ENCODE data around the gene NSD2. TPM values are rescaled to one million over a fixed set of nuclear protein-coding genes. Genes with fewer than 3 reads are reported as not detected.

Gene NSD2
- total RNA-seq, 2 donors from 2014 or later = 80.1 to 176 TPM

- TF ChIP-seq, protein P1, sequence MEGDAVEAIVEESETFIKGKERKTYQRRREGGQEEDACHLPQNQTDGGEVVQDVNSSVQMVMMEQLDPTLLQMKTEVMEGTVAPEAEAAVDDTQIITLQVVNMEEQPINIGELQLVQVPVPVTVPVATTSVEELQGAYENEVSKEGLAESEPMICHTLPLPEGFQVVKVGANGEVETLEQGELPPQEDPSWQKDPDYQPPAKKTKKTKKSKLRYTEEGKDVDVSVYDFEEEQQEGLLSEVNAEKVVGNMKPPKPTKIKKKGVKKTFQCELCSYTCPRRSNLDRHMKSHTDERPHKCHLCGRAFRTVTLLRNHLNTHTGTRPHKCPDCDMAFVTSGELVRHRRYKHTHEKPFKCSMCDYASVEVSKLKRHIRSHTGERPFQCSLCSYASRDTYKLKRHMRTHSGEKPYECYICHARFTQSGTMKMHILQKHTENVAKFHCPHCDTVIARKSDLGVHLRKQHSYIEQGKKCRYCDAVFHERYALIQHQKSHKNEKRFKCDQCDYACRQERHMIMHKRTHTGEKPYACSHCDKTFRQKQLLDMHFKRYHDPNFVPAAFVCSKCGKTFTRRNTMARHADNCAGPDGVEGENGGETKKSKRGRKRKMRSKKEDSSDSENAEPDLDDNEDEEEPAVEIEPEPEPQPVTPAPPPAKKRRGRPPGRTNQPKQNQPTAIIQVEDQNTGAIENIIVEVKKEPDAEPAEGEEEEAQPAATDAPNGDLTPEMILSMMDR (IDR thresholded peaks at IDR 0.05) = no peak
- Histone ChIP-seq H3K4me3 (no peak overlapping the region), H3K36me3 (no peaks in the 10 kb centered on the region), H3K4me1 (no peaks in the 10 kb centered on the region), H3K27me3 (no peaks in the 10 kb centered on the region), H3K27ac (no peak overlapping the region), H3K9ac (ENCODE audit: low read depth in 2 of 2, low read length in 2 of 2) (no peak overlapping the region), H3K9me3 (no peaks in the 10 kb centered on the region)
- intact Hi-C loops (cut with DNase I) = loop anchor here (10.0 kb wide), 1 partner anchor 54 kb away; no protein-coding TSS in a partner anchor
- DNase-seq = no peak
Measured at GRCh38 chr4:1851160-1851559, 20.0 kb upstream of the NSD2 start.

- H3K27ac ChIP-seq = peak overlapping the region; percentile 72
- H3K9me3 ChIP-seq = no peaks in the 10 kb centered on the region
- no peaks in the 10 kb centered on the region for H3K4me1 ChIP-seq
- H3K9ac ChIP-seq (ENCODE audit: low read depth in 2 of 2, low read length in 2 of 2) = peak overlapping the region in 1 of 2 donors; percentile 43
- no peaks in the 10 kb centered on the region for H3K27me3 ChIP-seq
- intact Hi-C loops (cut with DNase I) = loop anchor here (10.0 kb wide), 1 partner anchor 53 kb away; no protein-coding TSS in a partner anchor
- DNase-seq = no peak
- no peaks in the 10 kb centered on the region for H3K36me3 ChIP-seq
- TF ChIP-seq, protein P1 (IDR thresholded peaks at IDR 0.05) = no peak
- no peak overlapping the region for H3K4me3 ChIP-seq
Measured at GRCh38 chr4:1851575-1852410, 19.4 kb upstream of the NSD2 start.

- intact Hi-C loops (cut with DNase I) = loop anchor here (10.0 kb wide), 1 partner anchor 52 kb away; no protein-coding TSS in a partner anchor
- H3K27ac ChIP-seq = peak overlapping the region; percentile 72
- H3K27me3 ChIP-seq = no peaks in the 10 kb centered on the region
Measured at GRCh38 chr4:1852904-1853623, 18.1 kb upstream of the NSD2 start.

DNA sequence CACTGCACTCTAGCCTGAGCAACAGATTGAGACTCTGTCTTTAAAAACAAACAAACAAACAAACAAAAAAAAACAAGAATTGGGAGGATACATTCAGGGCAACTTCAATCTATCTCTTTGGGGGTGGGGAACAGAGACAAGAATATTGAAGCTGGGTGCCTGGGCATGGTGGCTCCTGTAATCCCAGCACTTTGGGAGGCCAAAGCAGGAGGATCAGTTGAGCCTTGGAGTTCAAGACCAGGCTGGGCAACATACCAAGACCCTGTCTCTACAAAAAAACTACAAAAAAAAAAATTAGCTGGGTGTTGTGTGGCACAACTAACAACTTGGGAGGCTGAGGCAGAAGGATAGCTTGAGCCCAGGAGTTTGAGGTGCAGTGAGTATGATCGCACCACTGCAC, 16.4 kb upstream of the NSD2 start:
- intact Hi-C loops (cut with DNase I) = loop anchor here (10.0 kb wide), 1 partner anchor 50 kb away; no protein-coding TSS in a partner anchor
- H3K4me1 ChIP-seq = peaks cover 10% of the 10 kb centered on the region
- peak overlapping the region in 1 of 2 donors; percentile 88 for H3K9ac ChIP-seq (ENCODE audit: low read depth in 2 of 2, low read length in 2 of 2)

More at GRCh38 chr4:1852904-1853623, 18.1 kb upstream of the NSD2 start:
- H3K36me3 ChIP-seq = no peaks in the 10 kb centered on the region
- H3K9me3 ChIP-seq = no peaks in the 10 kb centered on the region
- peak; percentile 82 for DNase-seq
- TF ChIP-seq, protein P1 (IDR thresholded peaks at IDR 0.05) = no peak
- peaks cover 4% of the 10 kb centered on the region for H3K4me1 ChIP-seq
- H3K9ac ChIP-seq (ENCODE audit: low read depth in 2 of 2, low read length in 2 of 2) = peak overlapping the region in 1 of 2 donors; percentile 47
- no peak overlapping the region for H3K4me3 ChIP-seq

More for the DNA sequence above, 16.4 kb upstream of the NSD2 start:
- no peaks in the 10 kb centered on the region for H3K9me3 ChIP-seq
- no peaks in the 10 kb centered on the region for H3K27me3 ChIP-seq
- DNase-seq = no peak
- H3K4me3 ChIP-seq = peak overlapping the region; percentile 72
- no peaks in the 10 kb centered on the region for H3K36me3 ChIP-seq
- no peak overlapping the region for H3K27ac ChIP-seq
- TF ChIP-seq, protein P1 (IDR thresholded peaks at IDR 0.05) = no peak
